SK-N-MC (cell line): ENCODE measurements around the gene BRAF.

ENCODE experiments used
- EZH2 ChIP-seq: fragments of 200-600 bp; sonication (generic); IDR thresholded peaks from one replicate; pipeline ENCODE4 v1.6.1; 2017; ENCODE audit warnings: antibody characterized with exemption
- FOXP2 ChIP-seq: optimal IDR thresholded peaks from 2 replicates; pipeline ENCODE3; 2011; ENCODE audit warnings: mild to moderate bottlenecking, moderate library complexity; ENCODE audit not compliant: insufficient read depth; ENCODE audit errors: extremely low read length, control extremely low read depth
- POLR2AphosphoS5 ChIP-seq: IDR thresholded peaks from 2 replicates; pipeline ENCODE4 v1.6.1; 2012; ENCODE audit warnings: mild to moderate bottlenecking, low read depth, low read length, borderline replicate concordance

GRCh38 chr7:140719721-140720120 is 205.0 kb downstream of the BRAF start:
- TF ChIP-seq EZH2 (no peak), POLR2AphosphoS5 (no peak), FOXP2 (no peak)
